Measurements from ENCODE around the gene OTOP2.

- TF ChIP-seq, protein P1, sequence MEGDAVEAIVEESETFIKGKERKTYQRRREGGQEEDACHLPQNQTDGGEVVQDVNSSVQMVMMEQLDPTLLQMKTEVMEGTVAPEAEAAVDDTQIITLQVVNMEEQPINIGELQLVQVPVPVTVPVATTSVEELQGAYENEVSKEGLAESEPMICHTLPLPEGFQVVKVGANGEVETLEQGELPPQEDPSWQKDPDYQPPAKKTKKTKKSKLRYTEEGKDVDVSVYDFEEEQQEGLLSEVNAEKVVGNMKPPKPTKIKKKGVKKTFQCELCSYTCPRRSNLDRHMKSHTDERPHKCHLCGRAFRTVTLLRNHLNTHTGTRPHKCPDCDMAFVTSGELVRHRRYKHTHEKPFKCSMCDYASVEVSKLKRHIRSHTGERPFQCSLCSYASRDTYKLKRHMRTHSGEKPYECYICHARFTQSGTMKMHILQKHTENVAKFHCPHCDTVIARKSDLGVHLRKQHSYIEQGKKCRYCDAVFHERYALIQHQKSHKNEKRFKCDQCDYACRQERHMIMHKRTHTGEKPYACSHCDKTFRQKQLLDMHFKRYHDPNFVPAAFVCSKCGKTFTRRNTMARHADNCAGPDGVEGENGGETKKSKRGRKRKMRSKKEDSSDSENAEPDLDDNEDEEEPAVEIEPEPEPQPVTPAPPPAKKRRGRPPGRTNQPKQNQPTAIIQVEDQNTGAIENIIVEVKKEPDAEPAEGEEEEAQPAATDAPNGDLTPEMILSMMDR (IDR thresholded peaks at IDR 0.05), result no peak
- no peak for TF ChIP-seq POLR2AphosphoS5 (IDR thresholded peaks at IDR 0.05)
- no peak for TF ChIP-seq POLR2A (IDR thresholded peaks at IDR 0.05)
- no peak for TF ChIP-seq EP300 (IDR thresholded peaks at IDR 0.05)
These were observed 5.2 kb upstream of the OTOP2 start for GRCh38 chr17:74918906-74919305.
